Activated T-cell treated with anti-CD3 and anti-CD28 coated beads, Interleukin-2, amount 50 U/mL, for 72 hours (primary cell): ENCODE results near the gene PARD3. TPM values are rescaled to one million over a fixed set of nuclear protein-coding genes. Genes with fewer than 3 reads are reported as not detected.

Experiments
- ATAC-seq, 2 donors: fragments of 150-1000 bp; cut with Tn5 transposase; replicated peaks in 1 of 2; 2 replicates each; pipeline ENCODE4 v1.10.0; 2021; ENCODE audit warnings: moderate library complexity in 2 of 2, mild to moderate bottlenecking in 1 of 2
- DNase-seq, 2 donors: peaks; one replicate each; pipeline ENCODE4 v3.0.0; 2021 to 2022; ENCODE audit warnings: mixed read lengths in 1 of 2
- H3K27ac Mint-ChIP-seq: one replicate; pipeline ENCODE4 v1.8.0; 2022; ENCODE audit warnings: mild to moderate bottlenecking, moderate library complexity, mixed read lengths
- H3K27me3 Mint-ChIP-seq: one replicate; pipeline ENCODE4 v1.8.0; 2022; ENCODE audit warnings: low read depth, mixed read lengths
- H3K36me3 Mint-ChIP-seq, 2 donors: one replicate each; pipeline ENCODE4 v1.8.0; 2022; ENCODE audit warnings: mixed read lengths in 2 of 2, mild to moderate bottlenecking in 1 of 2; ENCODE audit not compliant: insufficient read depth in 2 of 2
- H3K4me1 Mint-ChIP-seq: one replicate; pipeline ENCODE4 v1.8.0; 2022; ENCODE audit warnings: low read depth, mixed read lengths
- H3K4me3 Mint-ChIP-seq, 2 donors: one replicate each; pipeline ENCODE4 v1.8.0; 2022; ENCODE audit warnings: mild to moderate bottlenecking in 2 of 2, mixed read lengths in 2 of 2, moderate library complexity in 2 of 2
- H3K9me3 Mint-ChIP-seq, 2 donors: one replicate each; pipeline ENCODE4 v1.8.0; 2022; ENCODE audit warnings: mixed read lengths in 2 of 2
- total RNA-seq, 2 donors: library from RNA; stranded (reverse); gene quantifications; one replicate each; pipeline ENCODE4 v1.2.3, GENCODE V29; 2022

Gene PARD3
- total RNA-seq, 2 donors from 2014 or later = 2.3 to 3.7 TPM

- DNase-seq (no peak), ATAC-seq (no peak)
- Mint-ChIP-seq H3K36me3 (no peaks in the 10 kb centered on the region), H3K4me1 (no peaks in the 10 kb centered on the region), H3K27me3 (no peaks in the 10 kb centered on the region), H3K9me3 (no peaks in the 10 kb centered on the region), H3K27ac (no peak overlapping the region), H3K4me3 (no peak overlapping the region)
Observed at GRCh38 chr10:34622945-34623344, 192.2 kb downstream of the PARD3 start.

- Mint-ChIP-seq H3K27ac (no peak overlapping the region), H3K27me3 (no peaks in the 10 kb centered on the region), H3K4me3 (no peak overlapping the region), H3K36me3 (no peaks in the 10 kb centered on the region), H3K4me1 (no peaks in the 10 kb centered on the region), H3K9me3 (no peaks in the 10 kb centered on the region)
- ATAC-seq (no peak), DNase-seq (no peak)
Observed at GRCh38 chr10:34618611-34619010, 196.5 kb downstream of the PARD3 start.

- Mint-ChIP-seq H3K27me3 (no peaks in the 10 kb centered on the region), H3K4me3 (no peak overlapping the region), H3K9me3 (no peaks in the 10 kb centered on the region), H3K27ac (no peak overlapping the region), H3K36me3 (no peaks in the 10 kb centered on the region), H3K4me1 (no peaks in the 10 kb centered on the region)
- DNase-seq (no peak), ATAC-seq (no peak)
Observed at GRCh38 chr10:34615770-34616169, 199.3 kb downstream of the PARD3 start.

- Mint-ChIP-seq H3K27ac (no peak overlapping the region), H3K9me3 (no peaks in the 10 kb centered on the region), H3K4me3 (no peak overlapping the region), H3K36me3 (no peaks in the 10 kb centered on the region), H3K4me1 (no peaks in the 10 kb centered on the region), H3K27me3 (no peaks in the 10 kb centered on the region)
- no peak for DNase-seq
- no peak for ATAC-seq
Observed at GRCh38 chr10:34613491-34613890, 201.6 kb downstream of the PARD3 start.

GRCh38 chr10:34612938-34613337 is 202.2 kb downstream of the PARD3 start:
- H3K27ac Mint-ChIP-seq = no peak overlapping the region
- ATAC-seq = no peak

GRCh38 chr10:34612446-34612845 is 202.7 kb downstream of the PARD3 start:
- H3K9me3 Mint-ChIP-seq = no peaks in the 10 kb centered on the region
- no peak overlapping the region for H3K4me3 Mint-ChIP-seq
- ATAC-seq (no peak), DNase-seq (no peak)
- H3K27me3 Mint-ChIP-seq = no peaks in the 10 kb centered on the region
- H3K27ac Mint-ChIP-seq = no peak overlapping the region
- no peaks in the 10 kb centered on the region for H3K4me1 Mint-ChIP-seq
- no peaks in the 10 kb centered on the region for H3K36me3 Mint-ChIP-seq

More at GRCh38 chr10:34612938-34613337, 202.2 kb downstream of the PARD3 start:
- Mint-ChIP-seq H3K27me3 (no peaks in the 10 kb centered on the region), H3K4me1 (no peaks in the 10 kb centered on the region), H3K9me3 (no peaks in the 10 kb centered on the region), H3K36me3 (no peaks in the 10 kb centered on the region), H3K4me3 (no peak overlapping the region)
- no peak for DNase-seq

GRCh38 chr10:34609287-34609940 is 205.7 kb downstream of the PARD3 start:
- H3K36me3 Mint-ChIP-seq = no peaks in the 10 kb centered on the region
- DNase-seq = no peak
- H3K9me3 Mint-ChIP-seq = no peaks in the 10 kb centered on the region
- no peak overlapping the region for H3K27ac Mint-ChIP-seq
- no peaks in the 10 kb centered on the region for H3K27me3 Mint-ChIP-seq
- H3K4me3 Mint-ChIP-seq = no peak overlapping the region
- no peaks in the 10 kb centered on the region for H3K4me1 Mint-ChIP-seq
- ATAC-seq = no peak

GRCh38 chr10:34607894-34608293 is 207.2 kb downstream of the PARD3 start:
- no peaks in the 10 kb centered on the region for H3K4me1 Mint-ChIP-seq
- no peaks in the 10 kb centered on the region for H3K9me3 Mint-ChIP-seq
- ATAC-seq = no peak
- DNase-seq = no peak
- no peaks in the 10 kb centered on the region for H3K36me3 Mint-ChIP-seq
- H3K27me3 Mint-ChIP-seq = no peaks in the 10 kb centered on the region
- no peak overlapping the region for H3K4me3 Mint-ChIP-seq
- H3K27ac Mint-ChIP-seq = no peak overlapping the region

- H3K27ac Mint-ChIP-seq = no peak overlapping the region
- no peaks in the 10 kb centered on the region for H3K4me1 Mint-ChIP-seq
- no peaks in the 10 kb centered on the region for H3K27me3 Mint-ChIP-seq
- ATAC-seq (no peak), DNase-seq (no peak)
- no peaks in the 10 kb centered on the region for H3K36me3 Mint-ChIP-seq
- H3K9me3 Mint-ChIP-seq = no peaks in the 10 kb centered on the region
- H3K4me3 Mint-ChIP-seq = no peak overlapping the region
Observed at GRCh38 chr10:34606890-34607289, 208.2 kb downstream of the PARD3 start.

GRCh38 chr10:34602478-34602877 is 212.6 kb downstream of the PARD3 start:
- no peaks in the 10 kb centered on the region for H3K4me1 Mint-ChIP-seq
- DNase-seq (no peak), ATAC-seq (no peak)
- H3K36me3 Mint-ChIP-seq = no peaks in the 10 kb centered on the region
- H3K4me3 Mint-ChIP-seq = no peak overlapping the region
- no peak overlapping the region for H3K27ac Mint-ChIP-seq
- H3K27me3 Mint-ChIP-seq = no peaks in the 10 kb centered on the region
- no peaks in the 10 kb centered on the region for H3K9me3 Mint-ChIP-seq

- no peak overlapping the region for H3K4me3 Mint-ChIP-seq
- DNase-seq (no peak), ATAC-seq (no peak)
- H3K4me1 Mint-ChIP-seq = no peaks in the 10 kb centered on the region
- H3K27ac Mint-ChIP-seq = no peak overlapping the region
- H3K27me3 Mint-ChIP-seq = no peaks in the 10 kb centered on the region
- no peaks in the 10 kb centered on the region for H3K9me3 Mint-ChIP-seq
- H3K36me3 Mint-ChIP-seq = no peaks in the 10 kb centered on the region
Observed at GRCh38 chr10:34601691-34602090, 213.4 kb downstream of the PARD3 start.

- H3K27me3 Mint-ChIP-seq = peaks cover 4% of the 10 kb centered on the region
- ATAC-seq (no peak), DNase-seq (no peak)
- H3K27ac Mint-ChIP-seq = no peak overlapping the region
- no peaks in the 10 kb centered on the region for H3K4me1 Mint-ChIP-seq
- H3K4me3 Mint-ChIP-seq = no peak overlapping the region
- H3K36me3 Mint-ChIP-seq = no peaks in the 10 kb centered on the region
- peaks cover 0 to 2% of the 10 kb centered on the region in 2 donors for H3K9me3 Mint-ChIP-seq
Observed at GRCh38 chr10:34599026-34599795, 215.9 kb downstream of the PARD3 start.

GRCh38 chr10:34596351-34596750 is 218.7 kb downstream of the PARD3 start:
- Mint-ChIP-seq H3K9me3 (peaks cover 0 to 2% of the 10 kb centered on the region in 2 donors), H3K27ac (no peak overlapping the region), H3K27me3 (peaks cover 11% of the 10 kb centered on the region), H3K36me3 (no peaks in the 10 kb centered on the region), H3K4me1 (no peaks in the 10 kb centered on the region), H3K4me3 (no peak overlapping the region)
- no peak for ATAC-seq
- DNase-seq = no peak

GRCh38 chr10:34593930-34594329 is 221.2 kb downstream of the PARD3 start:
- Mint-ChIP-seq H3K4me1 (no peaks in the 10 kb centered on the region), H3K9me3 (peaks cover 0 to 2% of the 10 kb centered on the region in 2 donors), H3K36me3 (no peaks in the 10 kb centered on the region), H3K27me3 (peaks cover 11% of the 10 kb centered on the region), H3K4me3 (no peak overlapping the region), H3K27ac (no peak overlapping the region)
- ATAC-seq (no peak), DNase-seq (no peak)
